Measurements from ENCODE around the gene CREB5. TPM values are rescaled to one million over a fixed set of nuclear protein-coding genes. Genes with fewer than 3 reads are reported as not detected.
A peak's percentile ranks its signal among the peaks of the same experiment; 100 is the strongest.

Gene CREB5
- total RNA-seq, 4 donors from 2014 or later = 0.90 to 10.1 (median 4.9) TPM

- Histone ChIP-seq H3K4me1 (peaks cover 0 to under 1% of the 10 kb centered on the region in 2 donors), H3K4me3 (no peak overlapping the region), H3K27ac (no peak overlapping the region), H3K27me3 (no peaks in the 10 kb centered on the region), H3K9me3 (no peaks in the 10 kb centered on the region), H3K36me3 (no peaks in the 10 kb centered on the region)
- ATAC-seq (peak; percentile 52 to 64), DNase-seq (peak in 1 of 2 donors; percentile 37)
- no peak for TF ChIP-seq POLR2A (IDR thresholded peaks at IDR 0.05)
- TF ChIP-seq CTCF (IDR thresholded peaks at IDR 0.05 in 4 of 5, conservative IDR thresholded peaks at IDR 0.05 in 1 of 5) = no peak
- intact Hi-C loops (cut with DNase I; ENCODE audit: low total_unique reads) = no loop called here
- in situ Hi-C loops (cut with MboI; ENCODE audit: low sequenced_read_pairs in 4 of 4) = no loop called here
Measured at GRCh38 chr7:28755255-28755654, 342.9 kb downstream of the CREB5 start.

- no peaks in the 10 kb centered on the region for H3K4me1 ChIP-seq
- in situ Hi-C loops (cut with MboI; ENCODE audit: low sequenced_read_pairs in 4 of 4) = no loop called here
Measured at GRCh38 chr7:28758186-28758585, 345.9 kb downstream of the CREB5 start.

GRCh38 chr7:28759475-28759971, 347.2 kb downstream of the CREB5 start:
- Histone ChIP-seq H3K27me3 (no peaks in the 10 kb centered on the region), H3K4me3 (no peak overlapping the region), H3K9me3 (no peaks in the 10 kb centered on the region), H3K27ac (no peak overlapping the region), H3K36me3 (no peaks in the 10 kb centered on the region), H3K4me1 (no peaks in the 10 kb centered on the region)
- DNase-seq = no peak
- no peak for TF ChIP-seq POLR2A (IDR thresholded peaks at IDR 0.05)
- TF ChIP-seq CTCF (IDR thresholded peaks at IDR 0.05 in 4 of 5, conservative IDR thresholded peaks at IDR 0.05 in 1 of 5) = no peak
- in situ Hi-C loops (cut with MboI; ENCODE audit: low sequenced_read_pairs in 4 of 4) = no loop called here
- intact Hi-C loops (cut with DNase I; ENCODE audit: low total_unique reads) = no loop called here
- ATAC-seq = no peak

More at GRCh38 chr7:28758186-28758585, 345.9 kb downstream of the CREB5 start:
- Histone ChIP-seq H3K9me3 (no peaks in the 10 kb centered on the region), H3K36me3 (no peaks in the 10 kb centered on the region), H3K27ac (no peak overlapping the region), H3K27me3 (no peaks in the 10 kb centered on the region), H3K4me3 (no peak overlapping the region)
- no peak for DNase-seq
- TF ChIP-seq POLR2A (IDR thresholded peaks at IDR 0.05) (no peak), CTCF (IDR thresholded peaks at IDR 0.05 in 4 of 5, conservative IDR thresholded peaks at IDR 0.05 in 1 of 5) (no peak)
- intact Hi-C loops (cut with DNase I; ENCODE audit: low total_unique reads) = no loop called here
- no peak for ATAC-seq

- no peak for DNase-seq
- Histone ChIP-seq H3K4me1 (no peaks in the 10 kb centered on the region), H3K9me3 (no peaks in the 10 kb centered on the region), H3K36me3 (no peaks in the 10 kb centered on the region), H3K27me3 (no peaks in the 10 kb centered on the region), H3K4me3 (no peak overlapping the region), H3K27ac (no peak overlapping the region)
- TF ChIP-seq CTCF (IDR thresholded peaks at IDR 0.05 in 4 of 5, conservative IDR thresholded peaks at IDR 0.05 in 1 of 5) = no peak
- TF ChIP-seq POLR2A (IDR thresholded peaks at IDR 0.05) = no peak
- in situ Hi-C loops (cut with MboI; ENCODE audit: low sequenced_read_pairs in 4 of 4) (no loop called here), intact Hi-C loops (cut with DNase I; ENCODE audit: low total_unique reads) (no loop called here)
- ATAC-seq = no peak
Measured at GRCh38 chr7:28761505-28761904, 349.2 kb downstream of the CREB5 start.

- Histone ChIP-seq H3K27me3 (no peaks in the 10 kb centered on the region), H3K9me3 (no peaks in the 10 kb centered on the region), H3K36me3 (no peaks in the 10 kb centered on the region), H3K4me1 (no peaks in the 10 kb centered on the region), H3K27ac (no peak overlapping the region), H3K4me3 (no peak overlapping the region)
- ATAC-seq (no peak), DNase-seq (no peak)
- intact Hi-C loops (cut with DNase I; ENCODE audit: low total_unique reads) = no loop called here
- in situ Hi-C loops (cut with MboI; ENCODE audit: low sequenced_read_pairs in 4 of 4) = no loop called here
- no peak for TF ChIP-seq CTCF (IDR thresholded peaks at IDR 0.05 in 4 of 5, conservative IDR thresholded peaks at IDR 0.05 in 1 of 5)
- TF ChIP-seq POLR2A (IDR thresholded peaks at IDR 0.05) = no peak
Measured at GRCh38 chr7:28762651-28763050, 350.3 kb downstream of the CREB5 start.

Measured in gastrocnemius medialis (tissue), 4 donors.